Measurements from ENCODE around the gene METTL26. TPM values are rescaled to one million over a fixed set of nuclear protein-coding genes. Genes with fewer than 3 reads are reported as not detected.
A peak's percentile ranks its signal among the peaks of the same experiment; 100 is the strongest.

Gene METTL26
- total and polyA plus RNA-seq, 9 of the 15 experiments (the other 6 are each of a cell fraction or from before 2014, with no cell fraction given) = 7.3 to 262 (median 80.9) TPM

GRCh38 chr16:636206-637080 lies at the start of gene METTL26 (continued):
- TF ChIP-seq, protein P1, sequence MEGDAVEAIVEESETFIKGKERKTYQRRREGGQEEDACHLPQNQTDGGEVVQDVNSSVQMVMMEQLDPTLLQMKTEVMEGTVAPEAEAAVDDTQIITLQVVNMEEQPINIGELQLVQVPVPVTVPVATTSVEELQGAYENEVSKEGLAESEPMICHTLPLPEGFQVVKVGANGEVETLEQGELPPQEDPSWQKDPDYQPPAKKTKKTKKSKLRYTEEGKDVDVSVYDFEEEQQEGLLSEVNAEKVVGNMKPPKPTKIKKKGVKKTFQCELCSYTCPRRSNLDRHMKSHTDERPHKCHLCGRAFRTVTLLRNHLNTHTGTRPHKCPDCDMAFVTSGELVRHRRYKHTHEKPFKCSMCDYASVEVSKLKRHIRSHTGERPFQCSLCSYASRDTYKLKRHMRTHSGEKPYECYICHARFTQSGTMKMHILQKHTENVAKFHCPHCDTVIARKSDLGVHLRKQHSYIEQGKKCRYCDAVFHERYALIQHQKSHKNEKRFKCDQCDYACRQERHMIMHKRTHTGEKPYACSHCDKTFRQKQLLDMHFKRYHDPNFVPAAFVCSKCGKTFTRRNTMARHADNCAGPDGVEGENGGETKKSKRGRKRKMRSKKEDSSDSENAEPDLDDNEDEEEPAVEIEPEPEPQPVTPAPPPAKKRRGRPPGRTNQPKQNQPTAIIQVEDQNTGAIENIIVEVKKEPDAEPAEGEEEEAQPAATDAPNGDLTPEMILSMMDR (IDR thresholded peaks at IDR 0.05 in 2 of 3, conservative IDR thresholded peaks at IDR 0.05 in 1 of 3; ENCODE audit: insufficient read depth in 2 of 3, low read depth in 1 of 3, low read length in 3 of 3) = peak in 2 of 3 experiments; percentile 46 to 68; a peak in 4 of 6 replicates
- TF ChIP-seq PML (IDR thresholded peaks at IDR 0.05; ENCODE audit: low read length) (peak; percentile 26; the same call in 1 of the 2 replicates), FOSL1 (tag; conservative IDR thresholded peaks at IDR 0.05) (peak; percentile 42; the same call in 1 of the 2 replicates), NEUROD1 (IDR thresholded peaks at IDR 0.05; ENCODE audit: borderline replicate concordance, low read depth, low read length, partially characterized antibody) (peak; percentile 80), ZNF232 (CRISPR knock-in tag; IDR thresholded peaks at IDR 0.05) (no peak), ADNP (tag; IDR thresholded peaks at IDR 0.05) (no peak), ZNF347 (CRISPR knock-in tag; IDR thresholded peaks at IDR 0.05; ENCODE audit: low read depth) (no peak), FOS (IDR thresholded peaks at IDR 0.05; ENCODE audit: extremely low read depth, insufficient read length) (no peak), PPARD (CRISPR knock-in tag; IDR thresholded peaks at IDR 0.05) (no peak), SRSF1 (IDR thresholded peaks at IDR 0.05; ENCODE audit: low read depth, low read length) (no peak), ZNF239 (CRISPR knock-in tag; IDR thresholded peaks at IDR 0.05) (no peak), ARID3B (CRISPR knock-in tag; IDR thresholded peaks at IDR 0.05; ENCODE audit: borderline replicate concordance) (no peak), FOXK1 (CRISPR knock-in tag; IDR thresholded peaks at IDR 0.05; ENCODE audit: borderline replicate concordance) (no peak), ETV1 (tag; conservative IDR thresholded peaks at IDR 0.05; ENCODE audit: low read depth) (no peak), RBM39 (optimal IDR thresholded peaks at IDR 0.05; ENCODE audit: low read depth, low read length) (no peak), ZKSCAN1 (IDR thresholded peaks at IDR 0.05; ENCODE audit: low read depth, low read length) (no peak; the same call in 1 of the 2 replicates), ZNF175 (CRISPR knock-in tag; IDR thresholded peaks at IDR 0.05; ENCODE audit: low read depth) (no peak; the same call in 1 of the 2 replicates), RNF2 (IDR thresholded peaks at IDR 0.05) (peak; percentile 64), GATA2 (CRISPR knock-in tag; IDR thresholded peaks at IDR 0.05) (no peak), TCFL5 (CRISPR knock-in tag; conservative IDR thresholded peaks at IDR 0.05) (no peak), DMBX1 (CRISPR knock-in tag; IDR thresholded peaks at IDR 0.05; ENCODE audit: borderline replicate concordance) (peak; percentile 38; the same call in 1 of the 2 replicates), ZFP36 (IDR thresholded peaks at IDR 0.05; ENCODE audit: low read depth, low read length, partially characterized antibody) (no peak)
- TF ChIP-seq, protein P2, sequence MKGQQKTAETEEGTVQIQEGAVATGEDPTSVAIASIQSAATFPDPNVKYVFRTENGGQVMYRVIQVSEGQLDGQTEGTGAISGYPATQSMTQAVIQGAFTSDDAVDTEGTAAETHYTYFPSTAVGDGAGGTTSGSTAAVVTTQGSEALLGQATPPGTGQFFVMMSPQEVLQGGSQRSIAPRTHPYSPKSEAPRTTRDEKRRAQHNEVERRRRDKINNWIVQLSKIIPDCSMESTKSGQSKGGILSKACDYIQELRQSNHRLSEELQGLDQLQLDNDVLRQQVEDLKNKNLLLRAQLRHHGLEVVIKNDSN (CRISPR knock-in tag; IDR thresholded peaks at IDR 0.05) = peak; percentile 62; the same call in 1 of the 2 replicates
